Endothelial cell of umbilical vein (primary cell): ENCODE measurements around the gene PDE4B. TPM values are rescaled to one million over a fixed set of nuclear protein-coding genes. Genes with fewer than 3 reads are reported as not detected.

Experiments
- BruUV-seq: library from RNA; stranded (reverse); fragments of 400-500 nt; replicated peaks from 2 replicates; lab custom pipeline; 2021; lab: Mats Ljungman, UMichigan
- CTCF ChIA-PET: fragments of 300-600, 350-600 bp; sonication (Branson Sonifier 250); formaldehyde crosslinking; loops from one replicate; lab custom pipeline; 2021; ENCODE audit warnings: antibody characterized with exemption, inconsistent platforms; lab: Charles Lee
- POLR2A ChIA-PET: fragments of 300-600, 350-600 bp; sonication (Branson Sonifier 250); formaldehyde crosslinking; loops from one replicate; lab custom pipeline; 2021; ENCODE audit warnings: antibody characterized with exemption, inconsistent platforms; lab: Charles Lee
- DNase-seq: peaks from one replicate; pipeline ENCODE4 v3.0.0-alpha.2; 2011; ENCODE audit warnings: low read depth, low spot score
- FAIRE-seq: peaks from 2 replicates; lab custom pipeline; 2011; peaks lifted over from hg19 to GRCh38; lab: Jason Lieb, UNC
- H2AFZ ChIP-seq: 2 replicates; pipeline ENCODE4 v1.6.0; 2012; ENCODE audit warnings: low read depth, low read length, control low read depth, inconsistent platforms
- H3K27ac ChIP-seq: 2 replicates; pipeline ENCODE4 v1.5.1; 2011; ENCODE audit warnings: low read depth, mild to moderate bottlenecking, control low read depth, low read length, moderate library complexity; ENCODE audit not compliant: insufficient read depth
- H3K27me3 ChIP-seq, 2 experiments: 2 replicates each; pipeline versions ENCODE4 v1.6.0 to v1.6.1; 2011; ENCODE audit warnings: low read length in 2 of 2, mixed read lengths in 1 of 2; ENCODE audit not compliant: control insufficient read depth in 2 of 2, insufficient read depth in 2 of 2
- H3K36me3 ChIP-seq, 2 experiments: 2 replicates in 1 of 2; 3 replicates in 1 of 2; pipeline ENCODE4 v1.5.1; 2011; ENCODE audit warnings: low read length in 2 of 2, mild to moderate bottlenecking in 1 of 2, moderate library complexity in 1 of 2; ENCODE audit not compliant: control insufficient read depth in 2 of 2, insufficient read depth in 2 of 2; ENCODE audit errors: extremely low read depth in 1 of 2
- H3K4me1 ChIP-seq: 3 replicates; pipeline ENCODE4 v1.5.1; 2011; ENCODE audit warnings: mild to moderate bottlenecking, low read length; ENCODE audit not compliant: control insufficient read depth, insufficient read depth; ENCODE audit errors: extremely low read depth
- H3K4me2 ChIP-seq: 2 replicates; pipeline ENCODE4 v1.6.1; 2011; ENCODE audit warnings: low read length, control low read depth, mixed read lengths; ENCODE audit not compliant: insufficient read depth
- H3K4me3 ChIP-seq, 3 experiments: fragments of 200-600 bp in 1 of 3; sonication (generic), shearing (Covaris generic) in 1 of 3; replicated peaks in 1 of 3; 2 replicates each; pipeline ENCODE4 v1.5.1; 2011 to 2016; ENCODE audit warnings: control low read depth in 3 of 3, low read length in 3 of 3, mild to moderate bottlenecking in 2 of 3, inconsistent platforms in 1 of 3, low read depth in 1 of 3, moderate library complexity in 1 of 3; ENCODE audit not compliant: insufficient read depth in 1 of 3
- H3K79me2 ChIP-seq: 2 replicates; pipeline ENCODE4 v1.6.0; 2012; ENCODE audit warnings: low read length, inconsistent platforms; ENCODE audit not compliant: control insufficient read depth, insufficient read depth
- H3K9ac ChIP-seq: replicated peaks from 2 replicates; pipeline ENCODE3; 2011; ENCODE audit warnings: low read length, control low read depth; ENCODE audit not compliant: insufficient read depth; ENCODE audit errors: extremely low read depth
- H3K9me1 ChIP-seq: replicated peaks from 3 replicates; pipeline ENCODE4 v1.6.0; 2011; ENCODE audit warnings: mild to moderate bottlenecking, low read length; ENCODE audit not compliant: control insufficient read depth, insufficient read depth; ENCODE audit errors: extremely low read depth
- H3K9me3 ChIP-seq: replicated peaks from 2 replicates; pipeline ENCODE4 v1.5.1; 2012; ENCODE audit warnings: low read length, inconsistent platforms; ENCODE audit not compliant: control insufficient read depth, insufficient read depth
- H4K20me1 ChIP-seq: replicated peaks from 2 replicates; pipeline ENCODE3; 2011; ENCODE audit warnings: mild to moderate bottlenecking, low read length; ENCODE audit not compliant: control insufficient read depth, insufficient read depth; ENCODE audit errors: extremely low read depth
- EZH2 ChIP-seq: IDR thresholded peaks from 2 replicates; pipeline ENCODE4 v1.6.1; 2012; ENCODE audit warnings: borderline replicate concordance, low read depth, mild to moderate bottlenecking, moderate library complexity, low read length, inconsistent platforms; ENCODE audit not compliant: severe bottlenecking
- GATA2 ChIP-seq: IDR thresholded peaks from 2 replicates; pipeline ENCODE4 v1.7.0; 2011; ENCODE audit warnings: low read depth, mild to moderate bottlenecking, moderate library complexity, mixed read lengths, low read length; ENCODE audit not compliant: insufficient read length, insufficient read depth
- POLR2AphosphoS5 ChIP-seq: IDR thresholded peaks from 2 replicates; pipeline ENCODE4 v1.6.1; 2012; ENCODE audit warnings: low read depth, mild to moderate bottlenecking, control low read depth, low read length, moderate library complexity; ENCODE audit not compliant: insufficient read depth
- dilution Hi-C: fragments of 300-500 bp; cut with MboI; formaldehyde crosslinking; loops from one replicate; pipeline ENCODE4 v1.15.0; 2019; ENCODE audit warnings: low sequenced_read_pairs; ENCODE audit not compliant: extremely low pct_ligation_motif_present
- intact Hi-C: fragments of 100-400 bp; cut with micrococcal nuclease; formaldehyde crosslinking; loops from one replicate; pipeline ENCODE4 v1.10.0; 2022
- polyA plus RNA-seq, 4 experiments: library from polyadenylated mRNA; depleted of rRNA in 3 of 4; stranded (reverse) in 3 of 4; unstranded in 1 of 4; fragments of >200 nt; gene quantifications; 2 replicates each; pipeline versions ENCODE4 v1.2.1 to v1.2.3, GENCODE V29; 2011 to 2012; ENCODE audit warnings: missing spikeins in 1 of 4
- total RNA-seq: library from RNA; stranded (reverse); gene quantifications from 2 replicates; pipeline ENCODE4 v1.2.3, GENCODE V29; 2021
- TF ChIP-seq, protein P1 (sequence below), 2 donors: IDR thresholded peaks; 1 replicate in 1 of 2; 2 replicates in 1 of 2; pipeline ENCODE4 v1.5.1; 2011; ENCODE audit warnings: low read length in 2 of 2, mild to moderate bottlenecking in 2 of 2, moderate library complexity in 2 of 2, control low read depth in 1 of 2, inconsistent platforms in 1 of 2, low read depth in 1 of 2; ENCODE audit not compliant: insufficient read depth in 1 of 2; ENCODE audit errors: extremely low read depth in 1 of 2

Gene PDE4B
- total and polyA plus RNA-seq, 2 donors (not counting 3 experiments of a cell fraction or from before 2014, with no cell fraction given), result 63.5 to 69.8 TPM

- no peak overlapping the region for H3K9ac ChIP-seq
- no peak overlapping the region for H3K27ac ChIP-seq
- no peak for DNase-seq
- H4K20me1 ChIP-seq, result no peaks in the 10 kb centered on the region
- no peaks in the 10 kb centered on the region for H3K9me1 ChIP-seq
- H3K27me3 ChIP-seq, result no peaks in the 10 kb centered on the region
- no peaks in the 10 kb centered on the region for H3K4me1 ChIP-seq
- no peak overlapping the region for H3K4me2 ChIP-seq
- no peak overlapping the region for H2AFZ ChIP-seq
- TF ChIP-seq EZH2, result no peak
- FAIRE-seq, result no peak
- H3K4me3 ChIP-seq, result no peak overlapping the region
- H3K9me3 ChIP-seq, result no peaks in the 10 kb centered on the region
- CTCF ChIA-PET, result interaction anchor here (0.6 to 1.3 kb wide), 4 partner anchors 8 to 12 kb away, joined by 3 to 5 read pairs (median 3); no protein-coding TSS in a partner anchor
- no TSS peak for BruUV-seq
- intact Hi-C loops (no loop called here), dilution Hi-C loops (no loop called here)
- H3K79me2 ChIP-seq, result no peaks in the 10 kb centered on the region
- H3K36me3 ChIP-seq, result no peaks in the 10 kb centered on the region
- POLR2A ChIA-PET, result no interaction called here
These were observed 52.9 kb downstream of the PDE4B start for GRCh38 chr1:65845535-65846060.

DNA sequence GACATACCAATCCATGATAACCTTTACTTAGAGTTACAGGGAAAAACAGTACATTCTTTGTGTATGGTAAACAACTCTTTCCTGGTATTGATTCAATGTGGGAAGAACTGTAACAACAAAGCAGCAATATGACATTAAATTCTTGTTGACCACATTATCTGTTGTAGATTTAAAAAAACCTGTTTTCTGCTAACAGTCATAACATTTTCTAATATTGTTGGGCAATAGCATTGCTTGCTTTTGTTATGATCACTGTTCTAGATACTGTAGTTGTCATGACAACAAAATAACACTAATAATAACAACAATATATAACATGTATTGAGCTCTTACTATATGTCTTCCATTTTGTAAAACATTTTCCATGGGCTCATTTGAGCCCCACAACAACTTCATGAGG lies 54.2 kb downstream of the PDE4B start:
- DNase-seq (peak; percentile 18), FAIRE-seq (no peak)
- Histone ChIP-seq H3K4me1 (no peaks in the 10 kb centered on the region), H3K4me3 (no peak overlapping the region), H3K4me2 (no peak overlapping the region), H3K9me1 (no peaks in the 10 kb centered on the region), H3K27ac (no peak overlapping the region), H2AFZ (no peak overlapping the region), H4K20me1 (no peaks in the 10 kb centered on the region), H3K79me2 (no peaks in the 10 kb centered on the region), H3K9me3 (no peaks in the 10 kb centered on the region), H3K9ac (no peak overlapping the region), H3K27me3 (no peaks in the 10 kb centered on the region), H3K36me3 (no peaks in the 10 kb centered on the region)
- BruUV-seq, result no TSS peak
- TF ChIP-seq, protein P1, sequence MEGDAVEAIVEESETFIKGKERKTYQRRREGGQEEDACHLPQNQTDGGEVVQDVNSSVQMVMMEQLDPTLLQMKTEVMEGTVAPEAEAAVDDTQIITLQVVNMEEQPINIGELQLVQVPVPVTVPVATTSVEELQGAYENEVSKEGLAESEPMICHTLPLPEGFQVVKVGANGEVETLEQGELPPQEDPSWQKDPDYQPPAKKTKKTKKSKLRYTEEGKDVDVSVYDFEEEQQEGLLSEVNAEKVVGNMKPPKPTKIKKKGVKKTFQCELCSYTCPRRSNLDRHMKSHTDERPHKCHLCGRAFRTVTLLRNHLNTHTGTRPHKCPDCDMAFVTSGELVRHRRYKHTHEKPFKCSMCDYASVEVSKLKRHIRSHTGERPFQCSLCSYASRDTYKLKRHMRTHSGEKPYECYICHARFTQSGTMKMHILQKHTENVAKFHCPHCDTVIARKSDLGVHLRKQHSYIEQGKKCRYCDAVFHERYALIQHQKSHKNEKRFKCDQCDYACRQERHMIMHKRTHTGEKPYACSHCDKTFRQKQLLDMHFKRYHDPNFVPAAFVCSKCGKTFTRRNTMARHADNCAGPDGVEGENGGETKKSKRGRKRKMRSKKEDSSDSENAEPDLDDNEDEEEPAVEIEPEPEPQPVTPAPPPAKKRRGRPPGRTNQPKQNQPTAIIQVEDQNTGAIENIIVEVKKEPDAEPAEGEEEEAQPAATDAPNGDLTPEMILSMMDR (IDR thresholded peaks at IDR 0.05; ENCODE audit: extremely low read depth in 1 of 2, insufficient read depth in 1 of 2, low read depth in 1 of 2, low read length in 2 of 2), result no peak
- TF ChIP-seq GATA2, result no peak
- no peak for TF ChIP-seq POLR2AphosphoS5
- dilution Hi-C loops, result no loop called here
- intact Hi-C loops, result no loop called here
- ChIA-PET POLR2A (no interaction called here), CTCF (no interaction called here)
